ENCODE data around the gene TMEM54. TPM values are rescaled to one million over a fixed set of nuclear protein-coding genes. Genes with fewer than 3 reads are reported as not detected.
A peak's percentile ranks its signal among the peaks of the same experiment; 100 is the strongest.

The TMEM54 gene
- total RNA-seq, 1 experiment from 2014 or later, result 95.9 TPM

GRCh38 chr1:32937061-32937460 is 35.9 kb upstream of the TMEM54 start:
- H3K27me3 Mint-ChIP-seq (ENCODE audit: unreplicated experiment), result no peaks in the 10 kb centered on the region
- H3K27ac Mint-ChIP-seq (ENCODE audit: unreplicated experiment), result no peak overlapping the region
- BruUV-seq (replicated peaks), result no TSS peak
- peaks cover 55% of the 10 kb centered on the region for H3K4me1 Mint-ChIP-seq (ENCODE audit: low read depth, unreplicated experiment)
- H3K36me3 Mint-ChIP-seq (ENCODE audit: insufficient read depth, unreplicated experiment), result peaks cover 24% of the 10 kb centered on the region
- no peak for DNase-seq
- intact Hi-C loops (cut with micrococcal nuclease; ENCODE audit: unreplicated experiment), result no loop called here
- TF ChIP-seq CTCF (IDR thresholded peaks at IDR 0.05; ENCODE audit: unreplicated experiment), result no peak
- no peaks in the 10 kb centered on the region for H3K9me3 Mint-ChIP-seq (ENCODE audit: low read depth, unreplicated experiment)
- no peak overlapping the region for H3K4me3 Mint-ChIP-seq (ENCODE audit: low read depth, unreplicated experiment)
- CTCF ChIA-PET, result no interaction called here

- no peak for TF ChIP-seq CTCF (IDR thresholded peaks at IDR 0.05; ENCODE audit: unreplicated experiment)
- Mint-ChIP-seq H3K27me3 (ENCODE audit: unreplicated experiment) (no peaks in the 10 kb centered on the region), H3K9me3 (ENCODE audit: low read depth, unreplicated experiment) (no peaks in the 10 kb centered on the region), H3K36me3 (ENCODE audit: insufficient read depth, unreplicated experiment) (peaks cover 24% of the 10 kb centered on the region), H3K4me1 (ENCODE audit: low read depth, unreplicated experiment) (peaks cover 41% of the 10 kb centered on the region), H3K27ac (ENCODE audit: unreplicated experiment) (peak overlapping the region; percentile 81), H3K4me3 (ENCODE audit: low read depth, unreplicated experiment) (no peak overlapping the region)
- DNase-seq, result no peak
- CTCF ChIA-PET, result interaction anchor here (0.9 to 2.2 kb wide), 7 partner anchors 20 to 152 kb away, joined by 3 to 42 read pairs (median 8); no protein-coding TSS in a partner anchor
- intact Hi-C loops (cut with micrococcal nuclease; ENCODE audit: unreplicated experiment), result loop anchor here (5.0 kb wide), 1 partner anchor 58 kb away; no protein-coding TSS in a partner anchor
- no TSS peak for BruUV-seq (replicated peaks)
These were observed 33.3 kb upstream of the TMEM54 start for GRCh38 chr1:32934535-32934934.

- CTCF ChIA-PET, result interaction anchor here (0.7 to 2.2 kb wide), 14 partner anchors 15 to 152 kb away, joined by 3 to 42 read pairs (median 5); partner anchors contain the start of genes HPCA and RNF19B
- no TSS peak for BruUV-seq (replicated peaks)
These were observed 32.6 kb upstream of the TMEM54 start for GRCh38 chr1:32933742-32934322.

GRCh38 chr1:32931760-32932159 is 30.6 kb upstream of the TMEM54 start:
- peaks cover 10% of the 10 kb centered on the region for H3K36me3 Mint-ChIP-seq (ENCODE audit: insufficient read depth, unreplicated experiment)
- intact Hi-C loops (cut with micrococcal nuclease; ENCODE audit: unreplicated experiment), result loop anchor here (2.0 to 5.0 kb wide), 3 partner anchors 61 to 155 kb away; no protein-coding TSS in a partner anchor

More at GRCh38 chr1:32933742-32934322, 32.6 kb upstream of the TMEM54 start:
- no peak for TF ChIP-seq CTCF (IDR thresholded peaks at IDR 0.05; ENCODE audit: unreplicated experiment)
- intact Hi-C loops (cut with micrococcal nuclease; ENCODE audit: unreplicated experiment), result loop anchor here (1.0 to 5.0 kb wide), 4 partner anchors 58 to 153 kb away; no protein-coding TSS in a partner anchor
- Mint-ChIP-seq H3K27me3 (ENCODE audit: unreplicated experiment) (no peaks in the 10 kb centered on the region), H3K27ac (ENCODE audit: unreplicated experiment) (peak overlapping the region; percentile 81), H3K4me1 (ENCODE audit: low read depth, unreplicated experiment) (peaks cover 34% of the 10 kb centered on the region), H3K4me3 (ENCODE audit: low read depth, unreplicated experiment) (no peak overlapping the region), H3K9me3 (ENCODE audit: low read depth, unreplicated experiment) (no peaks in the 10 kb centered on the region), H3K36me3 (ENCODE audit: insufficient read depth, unreplicated experiment) (peaks cover 24% of the 10 kb centered on the region)
- DNase-seq, result peak; percentile 43

More at GRCh38 chr1:32931760-32932159, 30.6 kb upstream of the TMEM54 start:
- TF ChIP-seq CTCF (IDR thresholded peaks at IDR 0.05; ENCODE audit: unreplicated experiment), result no peak
- CTCF ChIA-PET, result no interaction called here
- H3K27me3 Mint-ChIP-seq (ENCODE audit: unreplicated experiment), result no peaks in the 10 kb centered on the region
- BruUV-seq (replicated peaks), result no TSS peak
- H3K27ac Mint-ChIP-seq (ENCODE audit: unreplicated experiment), result no peak overlapping the region
- peaks cover 16% of the 10 kb centered on the region for H3K4me1 Mint-ChIP-seq (ENCODE audit: low read depth, unreplicated experiment)
- no peaks in the 10 kb centered on the region for H3K9me3 Mint-ChIP-seq (ENCODE audit: low read depth, unreplicated experiment)
- no peak for DNase-seq
- no peak overlapping the region for H3K4me3 Mint-ChIP-seq (ENCODE audit: low read depth, unreplicated experiment)
